Progenitor cell of endocrine pancreas (in vitro differentiated cells): ENCODE measurements around the gene FMN2. TPM values are rescaled to one million over a fixed set of nuclear protein-coding genes. Genes with fewer than 3 reads are reported as not detected.

Experiments
- DNase-seq: peaks from one replicate; pipeline ENCODE4 v3.0.0; 2021; ENCODE audit warnings: low spot score; ENCODE audit not compliant: unreplicated experiment
- H3K27ac Mint-ChIP-seq: 2 replicates; pipeline ENCODE4 v1.8.0; 2021; ENCODE audit warnings: mild to moderate bottlenecking, moderate library complexity, mixed read lengths
- H3K27me3 Mint-ChIP-seq: 2 replicates; pipeline ENCODE4 v1.8.0; 2021; ENCODE audit warnings: mixed read lengths
- H3K36me3 Mint-ChIP-seq: 2 replicates; pipeline ENCODE4 v1.8.0; 2022; ENCODE audit warnings: mixed read lengths; ENCODE audit not compliant: insufficient read depth
- H3K4me1 Mint-ChIP-seq: 2 replicates; pipeline ENCODE4 v1.8.0; 2021; ENCODE audit warnings: low read depth, mixed read lengths
- H3K4me3 Mint-ChIP-seq: 2 replicates; pipeline ENCODE4 v1.8.0; 2021; ENCODE audit warnings: low read depth, mild to moderate bottlenecking, moderate library complexity, mixed read lengths
- H3K9me3 Mint-ChIP-seq: 2 replicates; pipeline ENCODE4 v1.8.0; 2021; ENCODE audit warnings: low read depth, mixed read lengths
- CTCF ChIP-seq: fragments of 200-600 bp; sonication (generic); IDR thresholded peaks from one replicate; pipeline ENCODE4 v1.5.0; 2021; ENCODE audit warnings: antibody characterized with exemption, mild to moderate bottlenecking; ENCODE audit not compliant: unreplicated experiment
- total RNA-seq: library from RNA; stranded (reverse); gene quantifications from 2 replicates; pipeline ENCODE4 v1.2.1, GENCODE V29; 2021

FMN2 gene
- total RNA-seq, 1 donor from 2014 or later, result 3.2 TPM

- DNase-seq, result no peak
- H3K4me3 Mint-ChIP-seq, result no peak overlapping the region
- H3K27ac Mint-ChIP-seq, result no peak overlapping the region
- H3K27me3 Mint-ChIP-seq, result peaks cover 10% of the 10 kb centered on the region
- TF ChIP-seq CTCF, result no peak
- H3K4me1 Mint-ChIP-seq, result no peaks in the 10 kb centered on the region
- H3K9me3 Mint-ChIP-seq, result no peaks in the 10 kb centered on the region
- H3K36me3 Mint-ChIP-seq, result no peaks in the 10 kb centered on the region
These were observed 18.4 kb downstream of the FMN2 start for GRCh38 chr1:240109920-240110636.

- peaks cover 6% of the 10 kb centered on the region for H3K27me3 Mint-ChIP-seq
- DNase-seq, result no peak
- no peak overlapping the region for H3K27ac Mint-ChIP-seq
- H3K9me3 Mint-ChIP-seq, result no peaks in the 10 kb centered on the region
- H3K4me1 Mint-ChIP-seq, result no peaks in the 10 kb centered on the region
- no peak overlapping the region for H3K4me3 Mint-ChIP-seq
- TF ChIP-seq CTCF, result peak; percentile 18
- no peaks in the 10 kb centered on the region for H3K36me3 Mint-ChIP-seq
These were observed 19.9 kb downstream of the FMN2 start for GRCh38 chr1:240111558-240111957.

GRCh38 chr1:240114222-240114621 lies 22.5 kb downstream of the FMN2 start:
- no peak overlapping the region for H3K27ac Mint-ChIP-seq
- H3K27me3 Mint-ChIP-seq, result peaks cover 5% of the 10 kb centered on the region
- H3K4me1 Mint-ChIP-seq, result no peaks in the 10 kb centered on the region
- DNase-seq, result no peak
- no peaks in the 10 kb centered on the region for H3K9me3 Mint-ChIP-seq
- no peak overlapping the region for H3K4me3 Mint-ChIP-seq
- no peak for TF ChIP-seq CTCF
- H3K36me3 Mint-ChIP-seq, result no peaks in the 10 kb centered on the region

GRCh38 chr1:240115831-240116230 lies 24.1 kb downstream of the FMN2 start:
- no peaks in the 10 kb centered on the region for H3K4me1 Mint-ChIP-seq
- H3K4me3 Mint-ChIP-seq, result no peak overlapping the region

More at GRCh38 chr1:240115831-240116230, 24.1 kb downstream of the FMN2 start:
- H3K36me3 Mint-ChIP-seq, result no peaks in the 10 kb centered on the region
- no peaks in the 10 kb centered on the region for H3K27me3 Mint-ChIP-seq
- no peak for TF ChIP-seq CTCF
- no peak overlapping the region for H3K27ac Mint-ChIP-seq
- H3K9me3 Mint-ChIP-seq, result no peaks in the 10 kb centered on the region
- DNase-seq, result no peak
